ENCODE results near the gene RAD51B. TPM values are rescaled to one million over a fixed set of nuclear protein-coding genes. Genes with fewer than 3 reads are reported as not detected.

The RAD51B gene
- total RNA-seq, 1 experiment from 2014 or later, result 20.0 TPM

DNA sequence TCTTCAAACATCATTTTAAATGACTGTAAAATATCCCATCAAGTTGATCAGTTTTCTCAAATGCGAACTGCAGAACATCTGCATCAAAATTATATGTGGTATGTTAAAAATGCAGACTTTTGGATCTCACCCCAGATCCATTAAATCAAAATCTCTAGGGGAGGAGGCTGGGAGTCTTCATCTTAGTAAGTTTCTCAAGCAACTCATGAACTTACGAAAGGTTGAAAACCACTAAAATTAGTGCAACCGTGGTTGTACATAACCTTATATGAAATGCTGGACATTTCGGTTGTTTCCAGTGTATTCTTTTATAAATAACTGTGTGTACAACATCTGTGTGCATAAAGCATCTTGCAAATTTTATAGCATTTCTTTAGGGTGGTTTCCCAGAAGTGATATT lies 934.1 kb downstream of the RAD51B start:
- ChIA-PET CTCF (no interaction called here), RAD21 (ENCODE audit: low non-redundant PET in 1 of 2, low total read pairs in 2 of 2, uncharacterized antibody in 2 of 2, unreplicated experiment in 2 of 2) (no interaction called here), POLR2A (no interaction called here)
- Histone ChIP-seq H3K9me3 (ENCODE audit: control insufficient read depth in 1 of 2, insufficient read depth in 1 of 2, low read depth in 1 of 2, low read length in 2 of 2) (no peaks in the 10 kb centered on the region), H3K36me3 (ENCODE audit: control insufficient read depth in 1 of 2, insufficient read depth in 2 of 2, low read length in 2 of 2) (no peaks in the 10 kb centered on the region), H4K20me1 (ENCODE audit: insufficient read depth) (no peaks in the 10 kb centered on the region), H3K27me3 (ENCODE audit: insufficient read depth, low read length) (no peaks in the 10 kb centered on the region), H3K9ac (ENCODE audit: low read length) (no peak overlapping the region), H3K9me2 (ENCODE audit: insufficient read depth) (no peaks in the 10 kb centered on the region), H3K4me2 (ENCODE audit: low read length) (no peak overlapping the region), H3K27ac (ENCODE audit: low read depth, low read length) (no peak overlapping the region), H2AFZ (ENCODE audit: low read depth, low read length, poor library complexity, severe bottlenecking) (no peak overlapping the region), H3K4me1 (ENCODE audit: control insufficient read depth in 1 of 2, insufficient read depth in 2 of 2, low read length in 2 of 2) (peaks cover 4 to 9% of the 10 kb centered on the region in 2 experiments; a peak in 2 of 4 replicates), H3K4me3 (replicated peaks in 1 of 2; ENCODE audit: low read depth in 1 of 2, low read length in 2 of 2) (no peak overlapping the region), H3K79me2 (ENCODE audit: insufficient read depth, low read length) (no peaks in the 10 kb centered on the region)
- TF ChIP-seq, protein P1, sequence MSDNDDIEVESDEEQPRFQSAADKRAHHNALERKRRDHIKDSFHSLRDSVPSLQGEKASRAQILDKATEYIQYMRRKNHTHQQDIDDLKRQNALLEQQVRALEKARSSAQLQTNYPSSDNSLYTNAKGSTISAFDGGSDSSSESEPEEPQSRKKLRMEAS (IDR thresholded peaks at IDR 0.05), result no peak
- TF ChIP-seq ELF1 (IDR thresholded peaks at IDR 0.05; ENCODE audit: borderline replicate concordance, low read depth), result no peak
- TF ChIP-seq, protein P2, sequence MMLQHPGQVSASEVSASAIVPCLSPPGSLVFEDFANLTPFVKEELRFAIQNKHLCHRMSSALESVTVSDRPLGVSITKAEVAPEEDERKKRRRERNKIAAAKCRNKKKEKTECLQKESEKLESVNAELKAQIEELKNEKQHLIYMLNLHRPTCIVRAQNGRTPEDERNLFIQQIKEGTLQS (IDR thresholded peaks at IDR 0.05), result no peak
- no peak for TF ChIP-seq JUND (IDR thresholded peaks at IDR 0.05)
- no peak for TF ChIP-seq TCF7L2 (IDR thresholded peaks at IDR 0.05; ENCODE audit: borderline replicate concordance, extremely low read depth, insufficient read depth, insufficient read length)
- no peak for TF ChIP-seq SP1 (IDR thresholded peaks at IDR 0.05; ENCODE audit: low read depth)
- TF ChIP-seq CBX3 (IDR thresholded peaks at IDR 0.05; ENCODE audit: low read depth), result no peak
- TF ChIP-seq, protein P3, sequence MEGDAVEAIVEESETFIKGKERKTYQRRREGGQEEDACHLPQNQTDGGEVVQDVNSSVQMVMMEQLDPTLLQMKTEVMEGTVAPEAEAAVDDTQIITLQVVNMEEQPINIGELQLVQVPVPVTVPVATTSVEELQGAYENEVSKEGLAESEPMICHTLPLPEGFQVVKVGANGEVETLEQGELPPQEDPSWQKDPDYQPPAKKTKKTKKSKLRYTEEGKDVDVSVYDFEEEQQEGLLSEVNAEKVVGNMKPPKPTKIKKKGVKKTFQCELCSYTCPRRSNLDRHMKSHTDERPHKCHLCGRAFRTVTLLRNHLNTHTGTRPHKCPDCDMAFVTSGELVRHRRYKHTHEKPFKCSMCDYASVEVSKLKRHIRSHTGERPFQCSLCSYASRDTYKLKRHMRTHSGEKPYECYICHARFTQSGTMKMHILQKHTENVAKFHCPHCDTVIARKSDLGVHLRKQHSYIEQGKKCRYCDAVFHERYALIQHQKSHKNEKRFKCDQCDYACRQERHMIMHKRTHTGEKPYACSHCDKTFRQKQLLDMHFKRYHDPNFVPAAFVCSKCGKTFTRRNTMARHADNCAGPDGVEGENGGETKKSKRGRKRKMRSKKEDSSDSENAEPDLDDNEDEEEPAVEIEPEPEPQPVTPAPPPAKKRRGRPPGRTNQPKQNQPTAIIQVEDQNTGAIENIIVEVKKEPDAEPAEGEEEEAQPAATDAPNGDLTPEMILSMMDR (IDR thresholded peaks at IDR 0.05 in 2 of 3, conservative IDR thresholded peaks at IDR 0.05 in 1 of 3; ENCODE audit: borderline replicate concordance in 1 of 3, insufficient read depth in 1 of 3, low read depth in 2 of 3, low read length in 2 of 3), result no peak
- no peak for TF ChIP-seq SIN3A (IDR thresholded peaks at IDR 0.05; ENCODE audit: low read depth)
- TF ChIP-seq ZNF274 (IDR thresholded peaks at IDR 0.05; ENCODE audit: low read depth, low read length), result no peak
- TF ChIP-seq FOSL1 (IDR thresholded peaks at IDR 0.05; ENCODE audit: low read depth), result no peak
- no peak for TF ChIP-seq SRF (IDR thresholded peaks at IDR 0.05; ENCODE audit: low read depth)
- no peak for TF ChIP-seq EZH2phosphoT487 (IDR thresholded peaks at IDR 0.05; ENCODE audit: borderline replicate concordance)
- TF ChIP-seq YY1 (IDR thresholded peaks at IDR 0.05; ENCODE audit: extremely low read depth, insufficient replicate concordance, low read depth, low read length), result no peak
- no peak for DNase-seq (ENCODE audit: low read depth, low spot score)
- intact Hi-C loops (cut with micrococcal nuclease), result no loop called here
- BruUV-seq (replicated peaks), result no TSS peak
- no peak for ATAC-seq

Data from HCT116 (cell line).